ENCODE data around the gene ARHGAP44. TPM values are rescaled to one million over a fixed set of nuclear protein-coding genes. Genes with fewer than 3 reads are reported as not detected.

Gene ARHGAP44, protein sequence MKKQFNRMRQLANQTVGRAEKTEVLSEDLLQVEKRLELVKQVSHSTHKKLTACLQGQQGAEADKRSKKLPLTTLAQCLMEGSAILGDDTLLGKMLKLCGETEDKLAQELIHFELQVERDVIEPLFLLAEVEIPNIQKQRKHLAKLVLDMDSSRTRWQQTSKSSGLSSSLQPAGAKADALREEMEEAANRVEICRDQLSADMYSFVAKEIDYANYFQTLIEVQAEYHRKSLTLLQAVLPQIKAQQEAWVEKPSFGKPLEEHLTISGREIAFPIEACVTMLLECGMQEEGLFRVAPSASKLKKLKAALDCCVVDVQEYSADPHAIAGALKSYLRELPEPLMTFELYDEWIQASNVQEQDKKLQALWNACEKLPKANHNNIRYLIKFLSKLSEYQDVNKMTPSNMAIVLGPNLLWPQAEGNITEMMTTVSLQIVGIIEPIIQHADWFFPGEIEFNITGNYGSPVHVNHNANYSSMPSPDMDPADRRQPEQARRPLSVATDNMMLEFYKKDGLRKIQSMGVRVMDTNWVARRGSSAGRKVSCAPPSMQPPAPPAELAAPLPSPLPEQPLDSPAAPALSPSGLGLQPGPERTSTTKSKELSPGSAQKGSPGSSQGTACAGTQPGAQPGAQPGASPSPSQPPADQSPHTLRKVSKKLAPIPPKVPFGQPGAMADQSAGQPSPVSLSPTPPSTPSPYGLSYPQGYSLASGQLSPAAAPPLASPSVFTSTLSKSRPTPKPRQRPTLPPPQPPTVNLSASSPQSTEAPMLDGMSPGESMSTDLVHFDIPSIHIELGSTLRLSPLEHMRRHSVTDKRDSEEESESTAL
- polyA plus RNA-seq = under 1 TPM; 0.81 to 0.96 TPM

DNA sequence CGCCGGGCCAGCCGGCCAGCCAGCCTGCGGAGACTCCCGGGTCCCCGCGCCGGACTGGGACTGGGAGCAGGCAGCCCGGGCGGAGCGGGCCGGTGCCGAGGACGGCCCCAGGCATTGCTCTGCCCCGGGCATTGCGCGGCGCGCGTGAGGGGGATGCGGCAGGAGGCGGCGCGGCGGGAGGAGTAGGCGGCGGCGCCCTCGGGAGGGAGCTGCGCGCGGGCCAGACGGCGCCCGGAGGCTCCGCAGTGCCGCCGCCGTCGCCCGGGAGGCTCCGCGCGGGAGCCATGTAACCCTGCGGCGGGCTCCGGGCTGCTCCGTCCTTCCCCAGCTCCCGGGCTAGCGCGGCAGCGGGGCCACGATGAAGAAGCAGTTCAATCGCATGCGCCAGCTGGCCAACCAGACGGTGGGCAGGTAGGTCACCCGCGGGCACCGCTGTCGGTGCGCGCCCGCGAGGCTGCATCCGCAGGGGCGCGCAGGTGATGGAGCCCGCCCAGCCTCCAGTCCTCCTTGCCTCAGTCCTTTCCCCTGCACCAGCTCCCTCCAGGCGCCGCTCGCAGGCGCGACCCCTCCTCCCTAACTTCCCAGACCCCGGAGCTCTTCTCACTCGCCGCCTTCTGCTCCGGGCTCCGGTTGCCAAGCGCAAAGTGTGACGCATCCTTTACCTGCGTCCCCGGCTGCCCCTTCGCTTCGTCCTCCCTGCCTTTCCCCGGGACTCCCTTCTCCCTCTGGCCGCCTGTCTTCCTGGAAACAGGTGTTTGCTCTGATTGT, at the start of gene ARHGAP44:
Gene ARHGAP44 (plus strand): TSS at position 18 of the 768 bp plus-strand sequence. CDS start 341 bp downstream, at position 359.
- Histone ChIP-seq H3K4me1 (ENCODE audit: control insufficient read depth in 2 of 2, insufficient read depth in 2 of 2, low read length in 1 of 2) (peaks cover 0 to 3% of the 10 kb centered on the region in 2 donors), H3K4me3 (ENCODE audit: low read depth in 1 of 2, low read length in 2 of 2) (peak within 1 kb of the TSS; percentile 51 to 68), H3K27ac (ENCODE audit: low read depth in 2 of 2, low read length in 1 of 2) (peak within 1 kb of the TSS in 1 of 2 donors; percentile 56), H3K27me3 (ENCODE audit: control insufficient read depth in 1 of 2, insufficient read depth in 2 of 2, low read length in 2 of 2) (no peaks in the 10 kb centered on the region), H3K9me3 (ENCODE audit: control insufficient read depth in 2 of 2, insufficient read depth in 1 of 2, low read depth in 1 of 2, low read length in 1 of 2) (peaks cover 0 to 4% of the 10 kb centered on the region in 2 donors), H3K36me3 (ENCODE audit: control insufficient read depth in 2 of 2, insufficient read depth in 2 of 2, low read length in 1 of 2) (no peaks in the 10 kb centered on the region)
- WGBS, 2 donors = 1% methylated on average over 55 to 86 of the region's 86 CpGs

DNA sequence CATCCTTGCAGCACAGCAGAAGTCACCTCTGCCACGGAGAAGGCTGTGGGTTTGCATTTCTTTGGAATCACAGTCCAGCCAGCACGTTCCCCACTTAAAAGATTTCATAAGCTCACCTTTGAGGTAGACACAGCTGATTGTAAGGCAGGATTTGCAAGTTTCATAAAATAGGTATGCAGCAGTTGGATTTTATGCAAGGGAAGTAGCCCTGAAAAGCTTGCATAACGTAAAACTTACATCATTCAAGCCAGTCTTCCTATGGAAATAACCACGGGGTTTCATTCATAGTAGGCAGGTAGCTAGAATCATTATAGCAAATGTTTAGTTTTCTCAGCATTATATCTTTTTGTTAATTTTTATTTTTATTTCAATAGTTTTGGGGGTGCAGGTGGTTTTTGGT, 49.8 kb upstream of the ARHGAP44 start:
- Histone ChIP-seq H3K4me3 (ENCODE audit: low read depth in 1 of 2, low read length in 2 of 2) (no peak overlapping the region), H3K27ac (ENCODE audit: low read depth in 2 of 2, low read length in 1 of 2) (no peak overlapping the region), H3K36me3 (ENCODE audit: control insufficient read depth in 2 of 2, insufficient read depth in 2 of 2, low read length in 1 of 2) (no peaks in the 10 kb centered on the region), H3K9me3 (ENCODE audit: control insufficient read depth in 2 of 2, insufficient read depth in 1 of 2, low read depth in 1 of 2, low read length in 1 of 2) (no peaks in the 10 kb centered on the region), H3K27me3 (ENCODE audit: control insufficient read depth in 1 of 2, insufficient read depth in 2 of 2, low read length in 2 of 2) (no peaks in the 10 kb centered on the region), H3K4me1 (ENCODE audit: control insufficient read depth in 2 of 2, insufficient read depth in 2 of 2, low read length in 1 of 2) (peaks cover 0 to 2% of the 10 kb centered on the region in 2 donors)
- WGBS, 2 donors = 55 to 61% methylated on average over 4 of the region's 4 CpGs

DNA sequence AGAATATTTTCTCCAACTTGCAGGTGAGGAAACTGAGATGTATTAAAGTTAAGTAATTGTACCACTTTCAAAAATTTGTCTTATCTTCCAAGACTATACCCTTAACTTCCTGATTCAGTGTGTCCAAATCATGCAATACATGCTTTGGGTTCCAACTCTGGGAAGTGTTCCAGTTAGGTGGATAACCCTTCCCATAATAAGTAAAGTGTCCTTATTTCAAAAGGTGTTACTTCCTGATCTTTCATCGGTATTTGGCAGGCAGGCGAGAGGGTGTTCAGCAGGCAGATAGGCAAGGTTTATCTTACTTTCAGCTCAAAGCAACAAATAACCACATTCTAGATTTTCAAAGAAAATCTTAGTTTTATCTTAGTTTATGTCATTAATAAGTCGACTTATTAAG, 46.3 kb upstream of the ARHGAP44 start:
- Histone ChIP-seq H3K9me3 (ENCODE audit: control insufficient read depth in 2 of 2, insufficient read depth in 1 of 2, low read depth in 1 of 2, low read length in 1 of 2) (no peaks in the 10 kb centered on the region), H3K27me3 (ENCODE audit: control insufficient read depth in 1 of 2, insufficient read depth in 2 of 2, low read length in 2 of 2) (no peaks in the 10 kb centered on the region), H3K4me1 (ENCODE audit: control insufficient read depth in 2 of 2, insufficient read depth in 2 of 2, low read length in 1 of 2) (peaks cover 0 to 2% of the 10 kb centered on the region in 2 donors), H3K4me3 (ENCODE audit: low read depth in 1 of 2, low read length in 2 of 2) (no peak overlapping the region), H3K36me3 (ENCODE audit: control insufficient read depth in 2 of 2, insufficient read depth in 2 of 2, low read length in 1 of 2) (no peaks in the 10 kb centered on the region), H3K27ac (ENCODE audit: low read depth in 2 of 2, low read length in 1 of 2) (no peak overlapping the region)
- WGBS, 2 donors = 51 to 61% methylated on average over 3 of the region's 3 CpGs

DNA sequence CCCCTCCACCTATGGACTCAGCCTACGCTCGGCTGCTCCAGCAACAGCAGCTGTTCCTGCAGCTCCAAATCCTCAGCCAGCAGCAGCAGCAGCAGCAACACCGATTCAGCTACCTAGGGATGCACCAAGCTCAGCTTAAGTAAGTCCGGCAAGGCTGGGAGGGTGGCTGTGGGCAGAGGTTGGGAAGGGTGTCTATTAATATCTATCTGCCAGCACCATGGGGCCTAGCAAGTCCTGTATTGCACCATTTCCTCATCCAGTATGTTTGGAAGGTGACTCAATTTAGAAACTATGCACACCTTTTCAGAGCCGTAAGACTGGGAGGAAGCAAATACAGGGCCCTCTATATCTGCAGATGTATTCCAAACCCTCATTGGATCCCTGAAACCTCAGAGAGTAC, 45.0 kb upstream of the ARHGAP44 start:
- Histone ChIP-seq H3K36me3 (ENCODE audit: control insufficient read depth in 2 of 2, insufficient read depth in 2 of 2, low read length in 1 of 2) (no peaks in the 10 kb centered on the region), H3K27me3 (ENCODE audit: control insufficient read depth in 1 of 2, insufficient read depth in 2 of 2, low read length in 2 of 2) (no peaks in the 10 kb centered on the region), H3K9me3 (ENCODE audit: control insufficient read depth in 2 of 2, insufficient read depth in 1 of 2, low read depth in 1 of 2, low read length in 1 of 2) (no peaks in the 10 kb centered on the region), H3K27ac (ENCODE audit: low read depth in 2 of 2, low read length in 1 of 2) (peak overlapping the region in 1 of 2 donors; percentile 13), H3K4me3 (ENCODE audit: low read depth in 1 of 2, low read length in 2 of 2) (no peak overlapping the region), H3K4me1 (ENCODE audit: control insufficient read depth in 2 of 2, insufficient read depth in 2 of 2, low read length in 1 of 2) (peaks cover 0 to 2% of the 10 kb centered on the region in 2 donors)
- 67 to 81% methylated on average over 5 of the region's 5 CpGs for WGBS, 2 donors

DNA sequence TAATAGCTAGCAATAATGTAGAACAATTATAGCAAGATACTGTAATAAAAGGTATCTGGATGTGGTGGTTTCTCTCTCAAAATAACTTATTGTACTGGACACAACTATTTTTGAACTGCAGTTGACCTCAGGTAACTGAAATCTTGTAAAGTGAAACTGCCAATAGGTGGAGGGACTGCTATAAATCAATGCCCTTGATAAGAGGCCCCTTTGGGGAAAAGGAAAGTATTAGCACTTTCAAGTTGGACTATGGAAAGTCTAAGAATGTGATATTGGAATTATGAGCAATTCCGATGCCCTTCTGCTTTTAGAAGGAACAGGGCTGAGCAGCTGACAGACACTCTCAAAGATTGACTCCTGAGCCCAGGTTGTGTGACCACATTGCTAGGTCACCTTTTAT, 44.5 kb upstream of the ARHGAP44 start:
- no peaks in the 10 kb centered on the region for H3K9me3 ChIP-seq (ENCODE audit: control insufficient read depth in 2 of 2, insufficient read depth in 1 of 2, low read depth in 1 of 2, low read length in 1 of 2)
- H3K27ac ChIP-seq (ENCODE audit: low read depth in 2 of 2, low read length in 1 of 2) = no peak overlapping the region
- WGBS, 2 donors = 72 to 94% methylated on average over 1 of the region's 1 CpG
- H3K36me3 ChIP-seq (ENCODE audit: control insufficient read depth in 2 of 2, insufficient read depth in 2 of 2, low read length in 1 of 2) = no peaks in the 10 kb centered on the region
- H3K27me3 ChIP-seq (ENCODE audit: control insufficient read depth in 1 of 2, insufficient read depth in 2 of 2, low read length in 2 of 2) = no peaks in the 10 kb centered on the region
- peaks cover 0 to 2% of the 10 kb centered on the region in 2 donors for H3K4me1 ChIP-seq (ENCODE audit: control insufficient read depth in 2 of 2, insufficient read depth in 2 of 2, low read length in 1 of 2)
- no peak overlapping the region for H3K4me3 ChIP-seq (ENCODE audit: low read depth in 1 of 2, low read length in 2 of 2)

DNA sequence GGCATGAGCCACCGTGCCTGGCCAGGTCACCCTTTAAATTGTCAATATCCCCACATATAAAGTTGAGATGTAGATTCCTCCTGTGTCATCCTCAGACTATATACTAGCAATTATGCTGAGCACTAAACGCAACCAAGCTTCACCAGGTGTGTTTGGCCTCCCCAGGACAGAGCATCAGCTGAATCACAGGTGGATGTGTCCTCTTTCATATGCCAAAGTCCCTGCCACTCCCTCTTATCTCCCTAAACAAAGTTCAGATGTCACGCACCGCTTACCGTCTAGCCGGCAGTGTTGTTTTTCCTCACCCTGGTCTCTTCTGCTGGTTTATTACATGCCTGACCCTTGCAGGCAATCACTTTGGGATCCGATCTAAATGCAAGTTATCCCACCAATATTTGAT, 43.8 kb upstream of the ARHGAP44 start:
- Histone ChIP-seq H3K36me3 (ENCODE audit: control insufficient read depth in 2 of 2, insufficient read depth in 2 of 2, low read length in 1 of 2) (no peaks in the 10 kb centered on the region), H3K4me3 (ENCODE audit: low read depth in 1 of 2, low read length in 2 of 2) (no peak overlapping the region), H3K27me3 (ENCODE audit: control insufficient read depth in 1 of 2, insufficient read depth in 2 of 2, low read length in 2 of 2) (no peaks in the 10 kb centered on the region), H3K4me1 (ENCODE audit: control insufficient read depth in 2 of 2, insufficient read depth in 2 of 2, low read length in 1 of 2) (peaks cover 0 to 2% of the 10 kb centered on the region in 2 donors), H3K27ac (ENCODE audit: low read depth in 2 of 2, low read length in 1 of 2) (no peak overlapping the region), H3K9me3 (ENCODE audit: control insufficient read depth in 2 of 2, insufficient read depth in 1 of 2, low read depth in 1 of 2, low read length in 1 of 2) (no peaks in the 10 kb centered on the region)
- WGBS, 2 donors = 68 to 71% methylated on average over 7 of the region's 7 CpGs

DNA sequence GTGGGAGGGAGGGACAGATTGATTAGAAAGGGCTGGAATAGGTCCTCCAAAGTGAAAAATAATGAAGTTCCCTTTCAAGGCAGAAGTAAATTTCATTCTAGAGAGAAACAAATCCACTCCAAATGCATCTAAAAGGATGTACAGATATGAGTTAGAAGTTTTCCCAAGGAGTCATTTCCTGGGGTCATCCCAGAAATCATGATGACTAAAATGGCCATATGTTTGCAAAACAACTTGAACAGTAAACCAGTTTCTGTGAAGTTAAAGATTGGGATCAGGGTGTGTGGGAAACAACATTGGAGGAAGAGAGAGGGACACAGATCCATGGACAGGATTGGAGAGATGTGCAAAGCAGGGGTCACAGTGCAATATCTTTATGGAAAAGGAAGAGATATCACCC, 32.5 kb upstream of the ARHGAP44 start:
- no peak overlapping the region for H3K27ac ChIP-seq (ENCODE audit: low read depth in 2 of 2, low read length in 1 of 2)
- H3K9me3 ChIP-seq (ENCODE audit: control insufficient read depth in 2 of 2, insufficient read depth in 1 of 2, low read depth in 1 of 2, low read length in 1 of 2) = no peaks in the 10 kb centered on the region
- no peak overlapping the region for H3K4me3 ChIP-seq (ENCODE audit: low read depth in 1 of 2, low read length in 2 of 2)
- H3K36me3 ChIP-seq (ENCODE audit: control insufficient read depth in 2 of 2, insufficient read depth in 2 of 2, low read length in 1 of 2) = no peaks in the 10 kb centered on the region
- H3K4me1 ChIP-seq (ENCODE audit: control insufficient read depth in 2 of 2, insufficient read depth in 2 of 2, low read length in 1 of 2) = no peaks in the 10 kb centered on the region
- H3K27me3 ChIP-seq (ENCODE audit: control insufficient read depth in 1 of 2, insufficient read depth in 2 of 2, low read length in 2 of 2) = no peaks in the 10 kb centered on the region

DNA sequence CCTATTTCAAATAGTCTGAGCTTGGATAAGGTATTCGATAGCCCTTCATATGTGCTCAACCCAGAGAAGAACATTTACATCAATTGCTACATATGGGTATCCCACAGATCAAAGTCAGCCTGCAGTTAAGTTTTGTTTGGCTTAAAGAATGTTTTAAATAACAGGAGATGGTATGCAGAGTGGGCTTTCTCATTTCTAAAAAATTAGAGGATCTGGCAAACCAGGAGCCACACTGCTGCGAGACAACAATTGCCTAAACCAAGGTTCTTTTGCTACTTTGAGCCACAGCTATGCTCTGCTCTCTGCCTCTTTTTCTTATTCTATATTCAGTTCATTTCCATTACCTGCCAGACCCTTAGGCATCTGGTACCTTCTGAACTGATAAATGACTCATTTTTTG, 30.2 kb upstream of the ARHGAP44 start:
- 56 to 93% methylated on average over 2 of the region's 2 CpGs for WGBS, 2 donors
- Histone ChIP-seq H3K27ac (ENCODE audit: low read depth in 2 of 2, low read length in 1 of 2) (no peak overlapping the region), H3K9me3 (ENCODE audit: control insufficient read depth in 2 of 2, insufficient read depth in 1 of 2, low read depth in 1 of 2, low read length in 1 of 2) (no peaks in the 10 kb centered on the region), H3K27me3 (ENCODE audit: control insufficient read depth in 1 of 2, insufficient read depth in 2 of 2, low read length in 2 of 2) (no peaks in the 10 kb centered on the region), H3K4me1 (ENCODE audit: control insufficient read depth in 2 of 2, insufficient read depth in 2 of 2, low read length in 1 of 2) (no peaks in the 10 kb centered on the region), H3K36me3 (ENCODE audit: control insufficient read depth in 2 of 2, insufficient read depth in 2 of 2, low read length in 1 of 2) (no peaks in the 10 kb centered on the region), H3K4me3 (ENCODE audit: low read depth in 1 of 2, low read length in 2 of 2) (no peak overlapping the region)

DNA sequence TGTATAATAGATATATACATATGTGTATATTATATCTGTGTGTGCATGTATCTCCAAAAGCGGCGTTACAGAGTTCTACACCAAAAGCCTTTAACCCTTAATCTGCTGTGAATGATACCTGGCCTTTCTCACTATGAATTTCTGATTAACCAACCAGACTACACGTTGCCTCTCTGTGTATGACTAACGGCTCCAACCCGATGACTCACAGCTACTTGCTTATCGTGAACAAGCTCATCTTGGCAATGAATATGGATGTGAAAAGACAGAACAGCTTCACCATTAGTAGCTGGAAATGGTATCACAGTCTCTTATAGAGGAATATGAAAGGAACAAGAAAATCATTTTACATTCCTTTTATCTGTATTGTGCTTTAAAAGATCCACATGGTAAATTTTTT, 23.8 kb upstream of the ARHGAP44 start:
- 33 to 44% methylated on average over 6 of the region's 6 CpGs for WGBS, 2 donors
- Histone ChIP-seq H3K27ac (ENCODE audit: low read depth in 2 of 2, low read length in 1 of 2) (no peak overlapping the region), H3K36me3 (ENCODE audit: control insufficient read depth in 2 of 2, insufficient read depth in 2 of 2, low read length in 1 of 2) (no peaks in the 10 kb centered on the region), H3K4me3 (ENCODE audit: low read depth in 1 of 2, low read length in 2 of 2) (no peak overlapping the region), H3K4me1 (ENCODE audit: control insufficient read depth in 2 of 2, insufficient read depth in 2 of 2, low read length in 1 of 2) (no peaks in the 10 kb centered on the region), H3K9me3 (ENCODE audit: control insufficient read depth in 2 of 2, insufficient read depth in 1 of 2, low read depth in 1 of 2, low read length in 1 of 2) (no peaks in the 10 kb centered on the region), H3K27me3 (ENCODE audit: control insufficient read depth in 1 of 2, insufficient read depth in 2 of 2, low read length in 2 of 2) (no peaks in the 10 kb centered on the region)

Measured in esophagus (tissue), 2 donors.